ENCODE data around the gene DIO3. TPM values are rescaled to one million over a fixed set of nuclear protein-coding genes. Genes with fewer than 3 reads are reported as not detected.
"Not testable (repeated sequence)": the region's sequence is repeated elsewhere in the genome, so short reads cannot be mapped to it uniquely, and the experiment has no call there.

DIO3 gene
- total RNA-seq, 1 experiment from 2014 or later, result not detected

DNA sequence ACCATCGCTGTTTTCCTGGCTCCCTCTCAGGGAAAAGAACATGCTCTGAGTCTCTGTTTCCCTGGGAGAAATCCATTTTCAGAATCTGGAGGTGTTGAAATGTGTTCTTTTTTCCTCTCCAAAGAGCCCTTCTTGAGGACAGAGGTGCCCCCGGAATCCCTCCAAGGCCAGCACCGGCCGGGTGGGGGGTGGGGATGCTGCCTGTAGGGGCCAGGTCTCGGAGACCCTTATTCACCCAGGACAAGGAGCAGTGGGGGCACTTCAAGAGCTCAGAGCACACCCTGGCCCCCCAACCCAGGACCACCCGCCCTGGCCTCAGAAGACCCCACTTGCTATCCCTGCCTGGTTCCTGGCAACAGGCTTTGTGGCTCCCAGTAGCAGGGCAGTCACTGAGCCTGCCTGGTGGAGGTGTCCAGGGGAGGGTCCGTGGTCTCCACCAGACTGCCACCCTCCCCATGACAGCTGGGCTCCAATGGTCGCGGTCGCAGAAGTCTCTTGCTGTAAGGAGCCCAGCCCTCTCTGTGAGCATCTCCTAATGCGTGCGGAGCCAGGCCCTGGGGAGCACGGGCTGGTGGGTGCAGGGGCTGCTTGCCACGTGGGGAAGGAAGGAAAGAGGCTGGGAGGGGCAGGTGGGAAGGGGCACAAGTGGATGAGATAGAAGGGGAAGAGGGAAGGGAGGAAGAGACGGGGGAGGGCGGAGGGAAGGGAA is 13.2 kb upstream of the DIO3 start:
- H3K27me3 ChIP-seq (replicated peaks; ENCODE audit: insufficient read depth, low read depth, low read length, poor library complexity), result no peaks in the 10 kb centered on the region
- no peaks in the 10 kb centered on the region for H3K4me1 ChIP-seq (ENCODE audit: insufficient read depth, low read length, poor library complexity, severe bottlenecking)
- TF ChIP-seq CTCF (conservative IDR thresholded peaks at IDR 0.05; ENCODE audit: low read depth, low read length) (no peak), EZH2 (IDR thresholded peaks at IDR 0.05; ENCODE audit: borderline replicate concordance, low read depth, low read length, poor library complexity, severe bottlenecking) (no peak)
- no peaks in the 10 kb centered on the region for H3K36me3 ChIP-seq (ENCODE audit: insufficient read depth, low read length, poor library complexity, severe bottlenecking)
- intact Hi-C loops (cut with micrococcal nuclease; ENCODE audit: unreplicated experiment), result no loop called here
- no peaks in the 10 kb centered on the region for H3K9me3 ChIP-seq (ENCODE audit: low read depth, low read length, poor library complexity, severe bottlenecking)
- no TSS peak for BruUV-seq (replicated peaks)
- H3K27ac ChIP-seq (ENCODE audit: low read depth, low read length, poor library complexity, severe bottlenecking), result no peak overlapping the region
- no peak for DNase-seq (ENCODE audit: low spot score)
- CTCF ChIA-PET, result no interaction called here
- POLR2A ChIA-PET (ENCODE audit: low non-redundant PET), result no interaction called here
- no peak overlapping the region for H3K4me3 ChIP-seq (ENCODE audit: low read depth, low read length, poor library complexity, severe bottlenecking)

- Histone ChIP-seq H3K4me1 (ENCODE audit: insufficient read depth, low read length, poor library complexity, severe bottlenecking) (no peaks in the 10 kb centered on the region), H3K27me3 (replicated peaks; ENCODE audit: insufficient read depth, low read depth, low read length, poor library complexity) (no peaks in the 10 kb centered on the region), H3K9me3 (ENCODE audit: low read depth, low read length, poor library complexity, severe bottlenecking) (no peaks in the 10 kb centered on the region), H3K4me3 (ENCODE audit: low read depth, low read length, poor library complexity, severe bottlenecking) (no peak overlapping the region), H3K27ac (ENCODE audit: low read depth, low read length, poor library complexity, severe bottlenecking) (no peak overlapping the region), H3K36me3 (ENCODE audit: insufficient read depth, low read length, poor library complexity, severe bottlenecking) (no peaks in the 10 kb centered on the region)
- CTCF ChIA-PET, result no interaction called here
- BruUV-seq (replicated peaks), result no TSS peak
- intact Hi-C loops (cut with micrococcal nuclease; ENCODE audit: unreplicated experiment), result no loop called here
- POLR2A ChIA-PET (ENCODE audit: low non-redundant PET), result no interaction called here
- DNase-seq (ENCODE audit: low spot score), result no peak
- TF ChIP-seq EZH2 (IDR thresholded peaks at IDR 0.05; ENCODE audit: borderline replicate concordance, low read depth, low read length, poor library complexity, severe bottlenecking) (no peak), CTCF (conservative IDR thresholded peaks at IDR 0.05; ENCODE audit: low read depth, low read length) (no peak)
Measured at GRCh38 chr14:101548710-101549109, 12.6 kb upstream of the DIO3 start.

GRCh38 chr14:101549154-101549553 is 12.1 kb upstream of the DIO3 start:
- POLR2A ChIA-PET (ENCODE audit: low non-redundant PET), result no interaction called here
- DNase-seq (ENCODE audit: low spot score), result no peak
- no peak overlapping the region for H3K4me3 ChIP-seq (ENCODE audit: low read depth, low read length, poor library complexity, severe bottlenecking)
- H3K4me1 ChIP-seq (ENCODE audit: insufficient read depth, low read length, poor library complexity, severe bottlenecking), result no peaks in the 10 kb centered on the region
- no peak for TF ChIP-seq EZH2 (IDR thresholded peaks at IDR 0.05; ENCODE audit: borderline replicate concordance, low read depth, low read length, poor library complexity, severe bottlenecking)
- TF ChIP-seq CTCF (conservative IDR thresholded peaks at IDR 0.05; ENCODE audit: low read depth, low read length), result no peak
- no peak overlapping the region for H3K27ac ChIP-seq (ENCODE audit: low read depth, low read length, poor library complexity, severe bottlenecking)
- no peaks in the 10 kb centered on the region for H3K27me3 ChIP-seq (replicated peaks; ENCODE audit: insufficient read depth, low read depth, low read length, poor library complexity)
- intact Hi-C loops (cut with micrococcal nuclease; ENCODE audit: unreplicated experiment), result no loop called here
- CTCF ChIA-PET, result no interaction called here
- no peaks in the 10 kb centered on the region for H3K9me3 ChIP-seq (ENCODE audit: low read depth, low read length, poor library complexity, severe bottlenecking)
- no TSS peak for BruUV-seq (replicated peaks)
- no peaks in the 10 kb centered on the region for H3K36me3 ChIP-seq (ENCODE audit: insufficient read depth, low read length, poor library complexity, severe bottlenecking)

- H3K27ac ChIP-seq (ENCODE audit: low read depth, low read length, poor library complexity, severe bottlenecking); CTCF ChIA-PET; H3K36me3 ChIP-seq (ENCODE audit: insufficient read depth, low read length, poor library complexity, severe bottlenecking); BruUV-seq (replicated peaks); H3K27me3 ChIP-seq (replicated peaks; ENCODE audit: insufficient read depth, low read depth, low read length, poor library complexity); H3K9me3 ChIP-seq (ENCODE audit: low read depth, low read length, poor library complexity, severe bottlenecking); intact Hi-C loops (cut with micrococcal nuclease; ENCODE audit: unreplicated experiment); H3K4me1 ChIP-seq (ENCODE audit: insufficient read depth, low read length, poor library complexity, severe bottlenecking); DNase-seq (ENCODE audit: low spot score); H3K4me3 ChIP-seq (ENCODE audit: low read depth, low read length, poor library complexity, severe bottlenecking); POLR2A ChIA-PET (ENCODE audit: low non-redundant PET): not testable (repeated sequence)
Measured at GRCh38 chr14:101550202-101550912, 10.9 kb upstream of the DIO3 start.
